NCI-H146 treated with DMSO at 0.1 percent for 48 hours (cell line): ENCODE measurements around the gene PIK3R1.

ENCODE experiments used
- DNase-seq: peaks from one replicate; lab custom pipeline; 2025; ENCODE audit not compliant: unreplicated experiment; lab: John Stamatoyannopoulos, UW

The PIK3R1 gene

DNA sequence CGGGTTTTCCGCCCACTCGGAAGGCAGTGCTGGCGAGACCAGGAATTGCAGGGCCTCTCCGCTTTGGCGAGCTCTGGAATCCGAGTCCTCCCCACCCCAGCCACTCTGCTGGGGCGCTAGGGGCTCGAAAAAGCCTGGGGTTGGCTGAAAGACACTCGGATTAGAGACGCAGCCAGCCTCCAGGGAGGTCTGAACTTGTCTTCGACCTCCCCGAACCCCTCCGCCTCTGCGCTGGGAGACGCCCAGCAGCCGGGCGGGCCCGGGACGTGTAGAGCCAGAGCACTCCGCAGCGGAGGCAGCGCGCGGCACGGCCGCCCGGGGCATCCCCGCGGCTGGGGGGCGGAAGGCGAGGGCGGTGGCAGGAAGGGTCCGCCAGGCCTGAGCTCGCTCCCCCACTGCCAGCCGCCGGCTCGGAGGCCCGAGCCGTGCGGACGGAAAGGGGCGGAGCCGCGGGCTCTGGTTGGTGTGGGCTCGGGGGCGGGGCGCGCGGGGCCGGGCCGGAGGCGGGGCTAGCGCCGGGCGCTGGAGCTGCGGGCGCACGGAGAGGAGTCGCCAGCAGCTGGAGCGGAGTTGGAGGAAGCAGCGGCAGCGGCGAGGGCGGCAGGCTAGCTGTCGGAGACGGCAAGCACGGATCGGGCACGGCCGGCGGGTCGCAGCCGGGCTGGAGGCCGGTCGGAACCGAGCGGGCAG is at the start of gene PIK3R1:
Gene PIK3R1 (plus strand): TSS at position 549 of the 690 bp plus-strand sequence. CDS start 10,920 bp downstream, outside the sequence.
- DNase-seq: peak; percentile 86

DNA sequence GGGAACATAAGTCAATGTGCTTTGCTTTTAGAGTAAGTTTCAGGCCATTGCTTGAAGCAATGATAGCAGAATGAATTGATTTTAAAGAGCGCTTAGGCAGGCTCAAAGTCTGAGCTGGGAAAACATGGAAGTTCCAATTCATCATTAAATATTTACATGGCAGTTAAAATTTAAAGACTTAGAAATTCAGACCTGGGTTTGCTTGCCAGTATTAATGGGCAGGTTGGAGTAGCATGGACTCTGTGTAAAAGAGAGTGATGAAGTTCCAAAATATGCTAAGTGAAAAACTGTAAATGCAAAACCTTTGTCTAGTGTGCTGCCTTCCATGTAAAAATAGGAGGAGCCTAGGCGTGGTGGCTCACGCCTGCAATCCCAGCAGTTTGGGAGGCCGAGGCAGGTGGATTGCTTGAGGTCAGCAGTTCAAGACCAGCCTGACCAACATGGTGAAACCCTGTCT is 48.3 kb upstream of the PIK3R1 start:
- DNase-seq: no peak

DNA sequence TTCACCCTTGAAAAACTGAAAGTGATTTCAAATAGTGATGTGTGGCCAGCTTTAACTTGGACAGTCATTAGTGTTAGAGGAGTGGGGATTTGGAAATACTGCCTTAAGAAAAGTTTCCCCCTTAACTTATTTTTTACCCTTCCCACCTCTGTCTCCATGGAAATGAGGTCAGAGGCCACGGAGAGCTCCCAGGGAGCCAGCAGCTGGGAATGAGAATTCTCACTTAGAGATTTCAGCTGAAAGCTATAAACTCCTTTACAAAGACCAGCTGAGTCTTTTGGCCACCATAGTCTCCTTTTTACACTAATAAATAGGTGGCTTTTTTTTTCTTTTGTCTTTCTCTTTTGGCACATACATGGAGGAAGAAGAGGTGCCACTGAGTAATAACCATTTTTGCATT is 45.7 kb upstream of the PIK3R1 start:
- DNase-seq: no peak

DNA sequence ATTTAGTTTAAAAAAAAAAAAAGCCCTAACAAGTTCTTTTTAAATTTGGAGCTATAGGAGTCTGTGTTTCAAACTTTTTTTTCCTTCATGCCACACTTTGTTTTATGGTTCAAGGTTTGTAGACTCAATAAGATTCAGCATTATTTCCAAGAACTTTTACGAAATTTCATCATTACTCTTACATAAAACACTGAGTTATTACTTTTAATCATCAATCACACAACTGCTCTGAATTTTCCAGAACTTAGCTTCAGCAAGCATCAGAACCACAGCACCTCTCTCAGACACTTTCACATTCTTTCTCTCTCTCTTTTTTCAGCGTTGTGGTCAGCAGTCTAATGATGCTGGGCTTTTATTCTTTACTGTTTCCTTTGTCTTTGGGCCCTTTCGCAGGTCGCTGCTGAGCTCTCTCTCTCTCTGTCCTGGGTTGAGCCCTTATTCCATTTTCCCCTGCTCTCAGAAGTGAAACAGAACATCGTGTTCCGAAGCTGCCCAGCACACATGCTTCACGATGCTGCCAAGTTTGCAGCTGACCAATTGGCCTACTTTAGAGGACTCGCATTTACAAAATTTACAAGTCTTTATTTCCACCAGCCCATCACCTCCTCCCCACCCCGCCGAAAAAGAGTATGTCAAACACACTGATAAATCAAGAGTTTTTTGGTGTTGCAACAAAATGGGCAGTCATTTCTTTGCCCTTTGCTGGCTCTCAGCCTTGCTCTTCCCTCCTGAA is 44.6 kb upstream of the PIK3R1 start:
- no peak for DNase-seq

DNA sequence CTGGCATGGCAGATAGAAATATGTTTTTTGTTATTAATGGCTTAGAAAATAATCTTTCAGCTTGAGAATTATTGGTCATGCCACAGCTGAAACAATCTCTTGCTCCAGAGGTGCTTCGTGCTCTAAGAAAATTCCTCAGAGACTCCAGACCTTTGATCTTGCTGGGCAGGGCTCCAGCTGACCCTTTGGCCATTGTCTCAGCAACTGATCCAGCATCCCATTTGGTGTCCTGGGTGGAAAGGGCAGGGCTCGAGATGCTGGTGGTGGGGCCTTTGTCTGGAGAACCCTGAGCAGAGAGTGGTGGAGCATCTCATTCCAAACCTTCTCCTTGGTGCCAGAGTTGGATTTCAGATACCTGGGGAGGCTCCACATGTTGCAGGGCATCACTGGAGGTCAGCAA is 43.2 kb upstream of the PIK3R1 start:
- no peak for DNase-seq

DNA sequence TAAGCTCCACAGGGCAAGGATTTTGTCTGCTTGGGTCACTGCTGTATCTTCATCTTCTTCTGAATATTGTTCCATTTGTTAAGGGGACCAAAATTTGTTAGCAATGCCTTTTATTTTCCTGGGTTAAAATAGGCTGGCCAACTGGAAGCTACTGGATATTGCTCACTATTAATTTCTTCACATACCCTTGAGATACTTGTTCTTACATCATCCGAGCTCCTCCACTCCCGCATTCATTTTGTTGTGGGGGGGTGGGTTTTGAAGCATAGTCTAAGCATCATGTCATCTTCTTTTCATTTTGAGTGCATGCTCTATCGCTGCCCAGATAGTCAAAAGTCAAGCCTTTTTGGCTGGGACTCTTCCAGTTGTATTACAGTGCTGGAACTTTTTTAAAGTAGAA is 42.5 kb upstream of the PIK3R1 start:
- no peak for DNase-seq

DNA sequence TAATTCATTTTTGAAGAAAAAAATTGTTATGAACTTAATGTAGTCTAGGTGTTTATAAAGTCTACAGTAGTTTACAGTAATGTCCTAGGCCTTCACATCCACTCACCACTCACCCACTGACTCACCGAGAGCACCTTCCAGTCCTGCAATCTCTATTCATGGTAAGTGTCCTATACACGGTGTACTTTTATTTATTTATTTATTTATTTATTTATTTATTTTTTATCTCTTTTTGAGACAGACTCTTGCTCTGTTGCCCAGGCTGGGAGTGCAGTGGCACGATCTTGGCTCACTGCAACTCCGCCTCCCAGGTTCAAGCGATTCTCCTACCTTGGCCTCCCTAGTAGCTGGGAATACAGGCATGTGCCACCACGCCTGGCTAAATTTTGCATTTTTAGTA is 39.3 kb upstream of the PIK3R1 start:
- DNase-seq: no peak

DNA sequence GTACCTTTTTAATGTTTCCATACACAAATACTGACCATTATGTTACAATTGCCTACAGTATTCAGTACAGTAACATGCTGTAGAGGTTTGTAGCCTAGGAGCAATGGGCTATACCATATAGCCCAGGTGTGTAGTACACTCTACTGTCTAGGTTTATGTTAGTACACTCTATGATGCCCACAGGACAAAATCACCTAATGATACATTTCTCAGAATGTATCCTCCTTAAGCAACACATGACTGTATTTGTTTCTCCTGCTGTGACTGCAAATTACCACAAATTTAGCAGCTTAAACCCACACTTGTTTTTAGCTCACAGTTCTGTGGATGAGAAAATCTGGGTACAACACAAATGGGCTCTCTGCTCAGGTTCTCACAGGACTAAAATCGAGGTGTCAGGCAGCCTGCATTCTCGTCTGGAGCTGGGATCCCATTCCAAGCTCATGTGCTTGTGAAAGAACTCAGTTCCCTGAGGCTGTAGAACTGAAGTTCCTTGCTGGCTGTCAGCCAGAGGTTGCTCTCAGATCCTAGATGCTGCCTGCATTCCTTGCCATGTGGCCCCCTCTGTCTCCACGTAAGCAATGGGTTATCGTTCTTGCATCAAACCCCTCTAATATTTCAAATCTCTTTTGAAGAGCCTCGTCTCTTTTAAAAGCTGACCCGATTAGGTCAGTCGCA is 38.6 kb upstream of the PIK3R1 start:
- DNase-seq: no peak

DNA sequence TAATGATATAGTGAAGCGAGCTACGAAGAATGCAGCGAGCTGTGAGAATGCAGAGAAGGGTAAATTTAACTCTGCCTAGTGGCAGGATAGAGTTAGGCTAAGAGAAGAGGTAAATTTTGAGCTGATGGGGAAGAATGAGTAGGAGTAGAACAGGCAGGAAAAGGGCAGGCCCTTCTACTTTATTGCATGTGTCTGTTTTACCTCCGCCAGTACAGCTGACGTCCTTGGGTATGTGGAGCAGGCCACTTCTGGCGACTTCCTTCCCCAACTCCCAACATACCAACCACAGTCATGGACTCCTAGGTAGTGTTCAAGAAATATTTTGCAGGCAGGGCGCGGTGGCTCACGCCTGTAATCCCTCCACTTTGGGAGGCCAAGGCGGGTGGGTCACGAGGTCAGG is 37.9 kb upstream of the PIK3R1 start:
- no peak for DNase-seq

DNA sequence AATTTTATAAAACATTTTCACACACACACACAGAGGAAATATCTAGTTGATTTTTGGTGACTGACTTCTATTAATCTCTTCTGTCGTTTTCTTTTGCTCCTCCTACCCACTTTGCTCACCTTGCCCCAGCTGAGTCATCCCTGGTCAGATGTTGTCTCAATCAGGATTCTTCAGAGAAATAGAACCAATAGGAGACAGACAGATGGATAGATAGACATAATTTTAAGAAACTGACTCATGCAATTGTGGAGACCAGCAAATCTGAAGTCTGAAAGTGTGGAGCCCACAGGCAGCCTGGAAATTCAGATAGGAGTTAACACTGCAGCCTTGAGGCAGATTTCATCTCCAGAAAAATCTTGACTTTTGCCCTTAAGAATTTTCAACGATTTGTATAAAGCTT is 37.0 kb upstream of the PIK3R1 start:
- no peak for DNase-seq

DNA sequence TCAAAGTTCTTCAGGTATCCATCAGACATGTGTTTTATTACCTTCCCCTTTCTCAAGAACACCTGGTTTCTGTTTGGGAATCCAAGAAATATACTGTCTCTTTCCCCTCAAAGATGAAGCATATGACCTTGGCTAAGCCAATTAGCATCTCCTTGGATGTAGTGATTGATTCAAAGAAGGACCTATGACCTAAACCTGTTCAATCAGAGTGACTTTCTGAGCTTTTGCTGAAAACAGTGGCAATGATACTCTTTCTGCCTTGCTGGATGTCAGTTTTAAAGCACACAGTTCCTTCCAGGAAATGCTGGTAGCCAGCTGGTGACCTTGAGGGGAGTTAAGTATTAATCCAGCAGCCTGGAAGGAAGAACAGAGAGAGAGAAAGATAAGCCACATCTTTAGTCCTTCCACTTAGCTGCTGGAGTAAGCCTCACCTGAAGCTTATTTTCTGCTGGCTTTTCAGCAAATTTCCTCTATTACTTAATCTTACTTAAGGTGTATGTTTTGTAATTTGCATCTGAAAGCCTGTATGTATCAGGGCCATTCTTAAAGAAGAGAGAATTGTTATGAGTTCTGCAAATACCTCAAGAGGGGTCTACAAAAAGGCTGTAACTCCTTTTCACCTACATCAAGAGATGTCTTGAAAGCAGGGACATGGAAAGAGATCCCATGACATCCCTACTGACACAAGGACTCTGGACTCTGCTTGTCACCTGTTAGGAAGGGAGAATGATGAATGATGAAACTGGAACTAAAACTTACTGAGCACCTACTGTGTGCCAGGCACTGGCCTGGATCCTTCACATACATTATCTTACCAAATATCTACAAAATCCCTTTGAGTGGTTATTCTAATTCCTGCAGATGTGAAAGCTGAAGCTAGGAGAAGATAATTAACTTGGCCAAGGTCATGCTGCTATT is 35.2 kb upstream of the PIK3R1 start:
- no peak for DNase-seq

DNA sequence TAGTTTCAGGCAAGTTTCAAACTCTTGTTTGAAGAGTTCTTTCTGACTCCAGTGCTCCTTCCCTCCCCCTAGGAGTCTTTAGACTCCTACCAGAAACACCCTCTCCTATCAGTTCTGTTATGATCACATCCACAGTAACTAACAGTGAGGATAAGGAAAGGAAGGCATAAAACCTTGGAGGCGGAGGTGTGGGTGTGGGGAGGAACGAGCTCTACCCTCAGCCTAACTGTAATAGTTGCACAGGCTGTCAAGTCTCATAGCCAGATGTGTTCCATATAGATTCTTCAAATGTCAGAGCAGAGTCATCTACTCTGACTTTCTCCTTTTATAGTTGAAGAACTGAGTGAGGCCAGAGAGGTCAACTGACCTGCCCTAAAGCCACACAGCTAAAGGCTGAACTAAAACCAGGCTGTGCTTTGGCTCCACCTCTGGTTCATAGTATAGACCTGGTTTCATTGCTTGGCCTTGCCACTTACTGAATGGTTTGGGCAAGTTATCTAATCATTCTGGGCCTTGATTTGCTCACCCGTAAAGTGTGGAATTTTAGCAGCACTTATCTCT is 34.4 kb upstream of the PIK3R1 start:
- no peak for DNase-seq

DNA sequence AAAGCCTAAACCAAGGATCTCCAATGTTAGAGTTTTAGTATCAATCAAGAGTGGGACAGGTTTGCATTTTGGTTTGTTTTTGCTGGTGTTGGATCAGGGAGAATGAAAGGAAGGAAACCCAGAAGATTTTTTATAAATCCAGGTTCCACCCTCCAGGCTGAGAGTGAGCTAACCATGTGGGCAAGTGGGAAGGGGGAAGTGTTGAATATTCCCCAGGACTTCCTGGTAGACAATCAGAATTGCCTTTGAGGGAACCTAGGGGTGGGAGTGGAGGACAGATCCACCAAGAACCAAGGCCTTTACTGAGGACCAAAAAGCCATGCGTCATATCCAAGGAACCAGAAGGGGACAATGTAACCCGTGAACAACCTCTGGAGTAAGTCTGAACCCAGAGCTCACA is 33.5 kb upstream of the PIK3R1 start:
- no peak for DNase-seq

DNA sequence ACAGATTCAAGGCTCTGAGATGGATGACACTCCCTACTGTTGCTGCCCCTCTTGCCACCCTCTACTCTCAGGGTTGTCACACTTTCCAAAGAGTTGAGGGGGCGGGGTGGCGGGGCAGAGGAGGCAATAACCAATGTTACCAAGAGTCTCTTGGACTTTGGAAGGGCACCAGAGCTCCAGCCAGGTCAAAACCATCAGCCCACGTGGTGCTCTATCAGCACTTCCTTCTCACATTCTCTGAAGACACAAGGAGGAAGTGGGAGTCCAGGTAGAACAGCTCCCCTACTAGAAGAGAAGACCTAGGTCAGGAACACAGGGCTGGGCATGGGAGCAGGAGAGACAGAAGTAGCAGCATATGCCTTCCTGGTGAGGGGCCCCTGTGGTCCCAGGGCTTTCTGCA is 33.0 kb upstream of the PIK3R1 start:
- DNase-seq: no peak

DNA sequence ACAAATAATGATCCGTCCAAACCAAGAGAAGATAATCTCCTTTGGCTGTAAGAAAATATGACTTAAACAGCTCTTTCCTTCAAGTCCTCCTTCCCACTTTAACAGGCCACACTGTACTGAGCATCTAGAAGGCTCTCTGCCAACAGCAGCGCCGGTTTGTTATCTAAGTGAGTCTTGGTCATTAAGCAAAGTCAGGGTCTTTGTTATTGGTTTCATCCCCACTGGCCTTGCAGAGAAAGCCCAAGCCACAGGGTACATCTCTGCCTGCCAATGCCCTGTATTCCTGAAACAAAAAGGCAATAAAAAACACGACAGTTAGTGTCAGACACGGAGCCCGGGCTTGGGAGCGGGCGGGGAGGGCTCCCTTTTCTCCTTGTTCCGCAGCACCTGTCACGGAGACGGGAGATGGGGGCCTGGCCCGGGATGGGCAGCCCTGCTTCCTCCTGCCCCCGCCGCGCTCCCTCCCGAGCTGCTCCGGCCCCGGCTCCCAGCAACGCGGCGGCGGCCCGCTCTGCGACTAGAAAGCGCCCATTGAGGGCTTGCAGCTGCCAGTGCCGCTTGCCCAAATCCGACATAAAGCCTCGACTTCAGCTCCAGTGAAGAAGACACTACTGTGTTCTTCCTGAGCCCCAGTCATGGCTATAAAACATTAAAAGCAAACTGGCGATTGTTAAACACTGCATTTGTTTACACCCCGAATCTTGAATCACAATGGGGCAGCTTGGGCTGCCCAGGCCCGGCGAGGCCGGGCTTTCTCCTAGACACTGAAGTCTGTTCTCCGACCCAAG is 28.1 kb upstream of the PIK3R1 start:
- DNase-seq: peak; percentile 49

DNA sequence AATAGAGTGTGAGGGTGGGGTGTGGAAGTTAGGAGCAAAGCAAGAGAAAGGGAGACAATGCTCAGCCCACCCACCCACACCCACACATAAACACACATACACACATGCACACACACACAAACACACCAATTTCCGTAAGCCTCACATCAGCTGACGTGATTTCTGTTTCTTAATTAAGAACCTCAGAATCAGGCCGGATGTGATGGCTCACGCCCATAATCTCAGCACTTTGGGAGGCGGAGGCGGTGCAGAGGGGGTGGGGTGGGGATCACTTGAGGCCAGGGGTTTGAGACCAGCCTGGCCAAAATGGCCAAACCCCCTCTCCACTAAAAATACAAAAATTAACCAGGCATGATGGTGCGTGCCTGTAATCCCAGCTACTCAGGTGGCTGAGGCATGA is 26.4 kb upstream of the PIK3R1 start:
- no peak for DNase-seq

DNA sequence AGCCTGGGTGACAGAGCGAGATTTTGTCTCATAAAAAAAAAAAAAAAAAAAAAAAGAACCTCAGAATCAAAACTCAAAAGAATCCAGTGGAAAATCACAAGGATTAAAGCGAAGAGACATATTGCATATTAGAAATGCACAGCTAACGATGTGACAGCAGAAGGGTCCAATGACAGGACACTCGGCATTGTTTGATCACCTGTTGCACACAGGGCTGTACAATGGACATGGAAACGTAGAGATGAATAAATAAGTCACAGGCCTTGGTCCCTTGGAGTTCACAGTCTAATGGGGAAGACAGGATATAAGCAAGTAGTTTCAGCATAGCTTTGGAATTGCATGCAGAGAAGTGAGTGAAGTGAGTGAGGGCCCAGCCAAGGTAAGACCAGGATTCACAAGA is 25.9 kb upstream of the PIK3R1 start:
- DNase-seq: peak; percentile 73

DNA sequence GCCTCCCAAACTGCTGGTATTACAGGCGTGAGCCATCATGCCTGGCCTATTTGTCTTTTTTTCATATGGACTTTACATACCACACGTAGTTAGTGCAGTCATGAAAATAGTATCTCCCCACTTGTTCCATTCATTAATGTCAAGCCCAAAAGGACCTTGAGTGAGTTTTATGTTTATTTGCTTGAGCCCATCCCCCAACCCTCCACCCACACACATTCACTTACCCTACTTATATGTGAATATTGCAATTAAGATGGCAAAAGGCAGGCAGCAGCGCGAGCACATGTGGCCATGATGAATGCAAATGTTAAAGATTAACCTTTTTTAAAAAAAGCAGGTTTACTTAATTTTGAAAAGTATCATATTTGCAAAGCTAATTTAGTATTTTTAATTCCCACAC is 24.9 kb upstream of the PIK3R1 start:
- no peak for DNase-seq

DNA sequence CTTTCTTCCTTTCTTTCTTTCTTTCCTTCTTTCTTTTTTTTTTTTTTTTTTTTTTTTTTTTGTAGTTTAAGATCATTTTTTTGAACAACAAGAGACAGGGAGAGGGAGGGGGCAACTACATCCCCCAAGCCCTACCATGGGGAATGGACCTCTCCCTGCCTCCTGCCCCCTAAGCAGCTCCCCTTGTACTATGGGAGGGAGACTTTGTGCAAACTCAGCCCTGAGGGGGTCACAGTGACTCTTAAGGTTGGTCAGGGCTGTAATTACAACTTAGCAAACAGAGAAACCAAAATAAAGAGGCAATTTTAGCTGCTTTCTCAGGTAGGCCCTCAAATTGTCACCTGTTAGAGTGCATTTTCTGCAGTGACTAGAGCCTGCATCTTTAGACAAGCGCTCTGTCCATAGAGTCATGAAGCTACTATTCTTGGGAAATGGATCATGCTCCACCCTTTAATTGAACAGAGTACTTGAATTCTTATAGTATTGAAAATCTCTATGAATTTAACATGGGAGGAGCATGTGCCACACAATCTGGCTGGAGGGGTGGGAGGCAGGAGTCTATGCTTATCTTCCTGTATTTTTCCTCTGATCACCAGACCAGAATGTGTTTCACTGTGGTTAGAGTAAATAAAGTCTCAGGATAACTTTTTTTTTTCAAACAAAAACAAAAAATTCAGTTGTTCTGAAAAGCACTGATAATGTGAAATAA is 24.3 kb upstream of the PIK3R1 start:
- peak; percentile 14 for DNase-seq
